GM12878 (cell line): Measurements from ENCODE around the gene ZC3H12D. TPM values are rescaled to one million over a fixed set of nuclear protein-coding genes. Genes with fewer than 3 reads are reported as not detected.

ENCODE experiments used
- ATAC-seq: fragments of 200-7000 bp; cut with Tn5 transposase; 3 replicates; pipeline ENCODE4 v1.9.1; 2020; ENCODE audit warnings: mild to moderate bottlenecking, moderate library complexity
- BruUV-seq: library from RNA; stranded (reverse); fragments of 400-500 nt; replicated peaks from 2 replicates; lab custom pipeline; 2021; lab: Mats Ljungman, UMichigan
- CTCF ChIA-PET: fragments of 300-600 bp; sonication (Branson Sonifier 250); formaldehyde crosslinking; extraction: SDS; loops from one replicate; lab custom pipeline; 2021; ENCODE audit warnings: inconsistent platforms; lab: Yijun Ruan, JAX
- POLR2A ChIA-PET: fragments of 350-600 bp; formaldehyde crosslinking; extraction: SDS; loops from one replicate; lab custom pipeline; 2021; ENCODE audit warnings: inconsistent platforms; lab: Charles Lee
- RAD21 ChIA-PET: fragments of 300-600 bp; sonication (Branson Sonifier 250); formaldehyde crosslinking; loops from one replicate; lab custom pipeline; 2023; ENCODE audit warnings: antibody characterized with exemption; ENCODE audit not compliant: unreplicated experiment; lab: Charles Lee
- SMC1A ChIA-PET: fragments of 300-600 bp; sonication (Branson Sonifier 250); formaldehyde crosslinking; loops from one replicate; lab custom pipeline; 2023; ENCODE audit not compliant: unreplicated experiment, uncharacterized antibody; lab: Charles Lee
- DNase-seq: peaks from one replicate; pipeline ENCODE4 v3.0.0-alpha.2; 2011; ENCODE audit warnings: low read depth, low spot score
- FAIRE-seq: peaks from 3 replicates; lab custom pipeline; 2011; peaks lifted over from hg19 to GRCh38; lab: Jason Lieb, UNC
- H2AFZ ChIP-seq: 2 replicates; pipeline ENCODE4 v1.6.0; 2011; ENCODE audit warnings: low read depth, low read length, control low read depth; ENCODE audit not compliant: control insufficient read depth
- H3K27ac ChIP-seq: 2 replicates; pipeline ENCODE4 v1.5.1; 2011; ENCODE audit warnings: control low read depth; ENCODE audit not compliant: control insufficient read depth, insufficient read depth
- H3K27me3 ChIP-seq, 2 experiments: replicated peaks in 1 of 2; 2 replicates each; pipeline versions ENCODE4 v1.6.0 to v1.6.1; 2011; ENCODE audit warnings: low read length in 1 of 2; ENCODE audit not compliant: control insufficient read depth in 2 of 2, insufficient read depth in 2 of 2
- H3K36me3 ChIP-seq, 2 experiments: 2 replicates each; pipeline ENCODE4 v1.5.1; 2011; ENCODE audit warnings: low read length in 1 of 2; ENCODE audit not compliant: control insufficient read depth in 2 of 2, insufficient read depth in 2 of 2
- H3K4me1 ChIP-seq: 2 replicates; pipeline ENCODE4 v1.6.1; 2011; ENCODE audit warnings: mild to moderate bottlenecking, low read length, moderate library complexity, mixed read lengths; ENCODE audit not compliant: control insufficient read depth, insufficient read depth
- H3K4me2 ChIP-seq: 2 replicates; pipeline ENCODE4 v1.6.0; 2011; ENCODE audit warnings: control low read depth; ENCODE audit not compliant: control insufficient read depth, insufficient read depth
- H3K4me3 ChIP-seq: fragments of 200-600 bp; sonication (generic); 2 replicates; pipeline ENCODE4 v1.5.1; 2016
- H3K79me2 ChIP-seq: 2 replicates; pipeline ENCODE4 v1.6.0; 2011; ENCODE audit warnings: low read length; ENCODE audit not compliant: control insufficient read depth, insufficient read depth
- H3K9ac ChIP-seq: 2 replicates; pipeline ENCODE4 v1.8.0; 2011; ENCODE audit warnings: low read length, control low read depth, mixed read lengths; ENCODE audit not compliant: control insufficient read depth, insufficient read depth
- H3K9me3 ChIP-seq: replicated peaks from 3 replicates; pipeline ENCODE4 v1.5.1; 2011; ENCODE audit warnings: mild to moderate bottlenecking, low read length; ENCODE audit not compliant: control insufficient read depth, insufficient read depth
- H4K20me1 ChIP-seq: 2 replicates; pipeline ENCODE4 v1.6.0; 2011; ENCODE audit not compliant: control insufficient read depth, insufficient read depth
- ATF3 ChIP-seq: IDR thresholded peaks from 2 replicates; pipeline ENCODE4 v1.6.1; 2011; ENCODE audit warnings: low read depth, mild to moderate bottlenecking, low read length, moderate library complexity, borderline replicate concordance; ENCODE audit errors: extremely low read depth
- BCL11A ChIP-seq: IDR thresholded peaks from 2 replicates; pipeline ENCODE4 v1.6.1; 2011; ENCODE audit warnings: low read depth, low read length
- CREM ChIP-seq: IDR thresholded peaks from 2 replicates; pipeline ENCODE4 v1.6.1; 2014; ENCODE audit warnings: antibody characterized with exemption, low read depth
- SIN3A ChIP-seq: IDR thresholded peaks from 2 replicates; pipeline ENCODE4 v1.6.1; 2012; ENCODE audit warnings: low read depth, low read length, improper control_type of control experiment
- SUZ12 ChIP-seq: fragments of 200-600 bp; sonication (generic); IDR thresholded peaks from one replicate; pipeline ENCODE4 v1.6.1; 2018; ENCODE audit warnings: antibody characterized with exemption, mild to moderate bottlenecking; ENCODE audit not compliant: unreplicated experiment
- WGBS: methylation state at CpG from one replicate; pipeline ENCODE4 v1.1.6; 2016; ENCODE audit warnings: low lambda C conversion rate; ENCODE audit not compliant: insufficient replicate concordance, insufficient coverage; ENCODE audit errors: missing lambda C conversion rate; 5-methylcytosine and 5-hydroxymethylcytosine counted together
- in situ Hi-C: fragments of 300-500 bp; cut with MboI; formaldehyde crosslinking; loops from 9 replicates; pipeline ENCODE4 v1.14.3; 2018; ENCODE audit warnings: mixed read lengths
- intact Hi-C: fragments of 100-400 bp; cut with micrococcal nuclease; formaldehyde crosslinking; loops from one replicate; pipeline ENCODE4 v1.14.2; 2022; ENCODE audit not compliant: unreplicated experiment
- polyA plus RNA-seq, 11 experiments: library from polyadenylated mRNA; depleted of rRNA in 4 of 11; unstranded in 6 of 11; stranded (reverse) in 5 of 11; fragments of >200 nt; fragmentation: Nextera tagmentation in 4 of 11; fragmentation: Illumina TruSeq in 1 of 11; extraction: Ambion mirVana in 4 of 11; extraction: Trizol in 1 of 11; gene quantifications; 1 replicate in 1 of 11; 2 replicates in 10 of 11; pipeline versions ENCODE4 v1.2.1 to v1.2.3, GENCODE V29; 2011 to 2016; ENCODE audit warnings: inconsistent platforms in 2 of 11, missing spikeins in 2 of 11, low read depth in 1 of 11
- total RNA-seq, 4 experiments: library from RNA; depleted of rRNA in 3 of 4; stranded (reverse); fragments of >200 nt in 3 of 4; fragmentation: Illumina TruSeq in 1 of 4; extraction: Trizol in 1 of 4; gene quantifications; 2 replicates each; pipeline versions ENCODE4 v1.2.1 to v1.2.3, GENCODE V29; 2013 to 2021
- TF ChIP-seq, protein P1 (sequence below): IDR thresholded peaks from 2 replicates; pipeline ENCODE4 v1.6.1; 2012; ENCODE audit warnings: improper control_type of control experiment, low read depth, low read length; ENCODE audit not compliant: insufficient replicate concordance

Gene ZC3H12D
- total and polyA plus RNA-seq, 10 of the 15 experiments (the other 5 are each of a cell fraction or from before 2014, with no cell fraction given) = 1.4 to 29.7 (median 8.8) TPM

- Histone ChIP-seq H2AFZ (no peak overlapping the region), H3K79me2 (no peaks in the 10 kb centered on the region), H4K20me1 (no peaks in the 10 kb centered on the region), H3K9me3 (no peaks in the 10 kb centered on the region), H3K4me1 (no peaks in the 10 kb centered on the region), H3K27ac (no peak overlapping the region), H3K4me3 (no peak overlapping the region), H3K36me3 (peaks cover 0 to 25% of the 10 kb centered on the region in 2 experiments), H3K27me3 (no peaks in the 10 kb centered on the region), H3K4me2 (no peak overlapping the region), H3K9ac (no peak overlapping the region)
- no peak for TF ChIP-seq CREM
- TF ChIP-seq, protein P1, sequence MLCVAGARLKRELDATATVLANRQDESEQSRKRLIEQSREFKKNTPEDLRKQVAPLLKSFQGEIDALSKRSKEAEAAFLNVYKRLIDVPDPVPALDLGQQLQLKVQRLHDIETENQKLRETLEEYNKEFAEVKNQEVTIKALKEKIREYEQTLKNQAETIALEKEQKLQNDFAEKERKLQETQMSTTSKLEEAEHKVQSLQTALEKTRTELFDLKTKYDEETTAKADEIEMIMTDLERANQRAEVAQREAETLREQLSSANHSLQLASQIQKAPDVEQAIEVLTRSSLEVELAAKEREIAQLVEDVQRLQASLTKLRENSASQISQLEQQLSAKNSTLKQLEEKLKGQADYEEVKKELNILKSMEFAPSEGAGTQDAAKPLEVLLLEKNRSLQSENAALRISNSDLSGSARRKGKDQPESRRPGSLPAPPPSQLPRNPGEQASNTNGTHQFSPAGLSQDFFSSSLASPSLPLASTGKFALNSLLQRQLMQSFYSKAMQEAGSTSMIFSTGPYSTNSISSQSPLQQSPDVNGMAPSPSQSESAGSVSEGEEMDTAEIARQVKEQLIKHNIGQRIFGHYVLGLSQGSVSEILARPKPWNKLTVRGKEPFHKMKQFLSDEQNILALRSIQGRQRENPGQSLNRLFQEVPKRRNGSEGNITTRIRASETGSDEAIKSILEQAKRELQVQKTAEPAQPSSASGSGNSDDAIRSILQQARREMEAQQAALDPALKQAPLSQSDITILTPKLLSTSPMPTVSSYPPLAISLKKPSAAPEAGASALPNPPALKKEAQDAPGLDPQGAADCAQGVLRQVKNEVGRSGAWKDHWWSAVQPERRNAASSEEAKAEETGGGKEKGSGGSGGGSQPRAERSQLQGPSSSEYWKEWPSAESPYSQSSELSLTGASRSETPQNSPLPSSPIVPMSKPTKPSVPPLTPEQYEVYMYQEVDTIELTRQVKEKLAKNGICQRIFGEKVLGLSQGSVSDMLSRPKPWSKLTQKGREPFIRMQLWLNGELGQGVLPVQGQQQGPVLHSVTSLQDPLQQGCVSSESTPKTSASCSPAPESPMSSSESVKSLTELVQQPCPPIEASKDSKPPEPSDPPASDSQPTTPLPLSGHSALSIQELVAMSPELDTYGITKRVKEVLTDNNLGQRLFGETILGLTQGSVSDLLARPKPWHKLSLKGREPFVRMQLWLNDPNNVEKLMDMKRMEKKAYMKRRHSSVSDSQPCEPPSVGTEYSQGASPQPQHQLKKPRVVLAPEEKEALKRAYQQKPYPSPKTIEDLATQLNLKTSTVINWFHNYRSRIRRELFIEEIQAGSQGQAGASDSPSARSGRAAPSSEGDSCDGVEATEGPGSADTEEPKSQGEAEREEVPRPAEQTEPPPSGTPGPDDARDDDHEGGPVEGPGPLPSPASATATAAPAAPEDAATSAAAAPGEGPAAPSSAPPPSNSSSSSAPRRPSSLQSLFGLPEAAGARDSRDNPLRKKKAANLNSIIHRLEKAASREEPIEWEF = no peak
- no peak for TF ChIP-seq BCL11A
- no peak for TF ChIP-seq SUZ12
- no peak for TF ChIP-seq SIN3A
- TF ChIP-seq ATF3 = no peak
- POLR2A ChIA-PET = no interaction called here
- DNase-seq (no peak), FAIRE-seq (no peak), ATAC-seq (no peak)
- no TSS peak for BruUV-seq
- in situ Hi-C loops (no loop called here), intact Hi-C loops (no loop called here)
- SMC1A ChIA-PET = no interaction called here
- CTCF ChIA-PET = interaction anchor here (2.2 kb wide), 1 partner anchor 16 kb away, joined by 10 read pairs; the partner anchor contains the start of gene PPIL4
- 100% methylated on average over 1 of the region's 5 CpGs for WGBS
- RAD21 ChIA-PET = no interaction called here
These were observed 44.8 kb upstream of the ZC3H12D start for GRCh38 chr6:149529650-149530049.
